A673 (cell line): ENCODE measurements around the gene TPM4. TPM values are rescaled to one million over a fixed set of nuclear protein-coding genes. Genes with fewer than 3 reads are reported as not detected.

Source experiments
- BruUV-seq: library from RNA; stranded (reverse); fragments of 400-500 nt; replicated peaks from 2 replicates; lab custom pipeline; 2021; lab: Mats Ljungman, UMichigan
- CTCF ChIA-PET: fragments of 300-600 bp; sonication (Branson Sonifier 250); formaldehyde crosslinking; loops from one replicate; lab custom pipeline; 2022; ENCODE audit warnings: antibody characterized with exemption; lab: Charles Lee
- POLR2A ChIA-PET: fragments of 300-600 bp; sonication (Branson Sonifier 250); formaldehyde crosslinking; loops from one replicate; lab custom pipeline; 2022; ENCODE audit warnings: antibody characterized with exemption; ENCODE audit not compliant: low non-redundant PET; lab: Charles Lee
- DNase-seq: peaks from one replicate; pipeline ENCODE4 v3.0.0-alpha.2; 2015; ENCODE audit warnings: low spot score
- H3K27ac ChIP-seq: fragments of 200-600 bp; sonication (generic); 2 replicates; pipeline ENCODE4 v1.5.1; 2016; ENCODE audit warnings: mixed run types, low read depth, mild to moderate bottlenecking, mixed read lengths, antibody characterized with exemption, low read length; ENCODE audit not compliant: poor library complexity, severe bottlenecking
- H3K27me3 ChIP-seq: fragments of 200-600 bp; sonication (generic); replicated peaks from 2 replicates; pipeline ENCODE4 v1.6.1; 2017; ENCODE audit warnings: mixed run types, low read depth, mild to moderate bottlenecking, mixed read lengths, antibody characterized with exemption, low read length; ENCODE audit not compliant: insufficient read depth, poor library complexity
- H3K36me3 ChIP-seq: fragments of 200-600 bp; sonication (generic); 2 replicates; pipeline ENCODE4 v1.6.1; 2016; ENCODE audit warnings: mixed run types, mild to moderate bottlenecking, mixed read lengths, antibody characterized with exemption, low read length; ENCODE audit not compliant: insufficient read depth, poor library complexity, severe bottlenecking
- H3K4me1 ChIP-seq: fragments of 200-600 bp; sonication (generic); 2 replicates; pipeline ENCODE4 v1.6.1; 2017; ENCODE audit warnings: mixed run types, mild to moderate bottlenecking, mixed read lengths, antibody characterized with exemption, low read length; ENCODE audit not compliant: insufficient read depth, poor library complexity, severe bottlenecking
- H3K4me3 ChIP-seq: fragments of 200-600 bp; sonication (generic); 2 replicates; pipeline ENCODE4 v1.5.1; 2016; ENCODE audit warnings: low read depth, mixed run types, mild to moderate bottlenecking, mixed read lengths, low read length; ENCODE audit not compliant: poor library complexity, severe bottlenecking
- H3K9me3 ChIP-seq: fragments of 200-600 bp; sonication (generic); 2 replicates; pipeline ENCODE4 v1.6.1; 2016; ENCODE audit warnings: mixed run types, low read depth, mild to moderate bottlenecking, mixed read lengths, antibody characterized with exemption, low read length; ENCODE audit not compliant: poor library complexity, severe bottlenecking
- EZH2 ChIP-seq: fragments of 200-600 bp; sonication (generic); IDR thresholded peaks from 2 replicates; pipeline ENCODE4 v1.6.1; 2017; ENCODE audit warnings: borderline replicate concordance, low read depth, mild to moderate bottlenecking, mixed read lengths, antibody characterized with exemption, low read length; ENCODE audit not compliant: poor library complexity, severe bottlenecking
- intact Hi-C: fragments of 100-400 bp; cut with micrococcal nuclease; formaldehyde crosslinking; loops from one replicate; pipeline ENCODE4 v1.10.0; 2022; ENCODE audit not compliant: unreplicated experiment
- total RNA-seq: library from RNA; stranded (reverse); gene quantifications from 2 replicates; pipeline ENCODE4 v1.2.3, GENCODE V29; 2021
- TF ChIP-seq, protein P1 (sequence below): fragments of 300-800, 200-600 bp; sonication (generic); conservative IDR thresholded peaks from 2 replicates; pipeline ENCODE4 v1.5.1; 2017; ENCODE audit warnings: low read depth, mild to moderate bottlenecking, antibody characterized with exemption, low read length, moderate library complexity, mixed read lengths

Gene TPM4
- total RNA-seq, 1 experiment from 2014 or later = 476 TPM

DNA sequence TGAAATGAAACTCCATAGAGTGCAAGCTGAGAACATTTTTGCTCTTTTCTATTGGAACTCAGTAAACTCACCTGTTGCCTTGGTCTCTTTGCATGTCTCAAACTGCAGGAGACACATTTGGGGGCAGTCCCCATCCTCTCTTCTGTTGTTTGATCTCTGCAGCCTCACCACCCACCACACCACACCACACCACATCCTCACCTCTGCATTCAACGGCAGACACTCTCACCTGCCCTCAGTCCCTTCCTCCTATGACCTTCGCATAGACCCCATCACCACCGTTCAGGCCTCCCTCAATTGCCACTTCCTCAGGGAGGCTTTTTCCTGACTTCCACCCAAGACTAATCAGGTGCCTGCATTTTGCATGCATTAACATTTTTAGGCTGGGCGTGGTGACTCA, 14.4 kb upstream of the TPM4 start:
- no TSS peak for BruUV-seq
- peaks cover 5% of the 10 kb centered on the region for H3K4me1 ChIP-seq
- intact Hi-C loops = no loop called here
- H3K9me3 ChIP-seq = no peaks in the 10 kb centered on the region
- H3K27ac ChIP-seq = no peak overlapping the region
- CTCF ChIA-PET = interaction anchor here (0.7 kb wide), 1 partner anchor 128 kb away, joined by 4 read pairs; no protein-coding TSS in a partner anchor
- H3K4me3 ChIP-seq = no peak overlapping the region
- POLR2A ChIA-PET = no interaction called here
- DNase-seq = no peak
- no peak for TF ChIP-seq EZH2
- TF ChIP-seq, protein P1, sequence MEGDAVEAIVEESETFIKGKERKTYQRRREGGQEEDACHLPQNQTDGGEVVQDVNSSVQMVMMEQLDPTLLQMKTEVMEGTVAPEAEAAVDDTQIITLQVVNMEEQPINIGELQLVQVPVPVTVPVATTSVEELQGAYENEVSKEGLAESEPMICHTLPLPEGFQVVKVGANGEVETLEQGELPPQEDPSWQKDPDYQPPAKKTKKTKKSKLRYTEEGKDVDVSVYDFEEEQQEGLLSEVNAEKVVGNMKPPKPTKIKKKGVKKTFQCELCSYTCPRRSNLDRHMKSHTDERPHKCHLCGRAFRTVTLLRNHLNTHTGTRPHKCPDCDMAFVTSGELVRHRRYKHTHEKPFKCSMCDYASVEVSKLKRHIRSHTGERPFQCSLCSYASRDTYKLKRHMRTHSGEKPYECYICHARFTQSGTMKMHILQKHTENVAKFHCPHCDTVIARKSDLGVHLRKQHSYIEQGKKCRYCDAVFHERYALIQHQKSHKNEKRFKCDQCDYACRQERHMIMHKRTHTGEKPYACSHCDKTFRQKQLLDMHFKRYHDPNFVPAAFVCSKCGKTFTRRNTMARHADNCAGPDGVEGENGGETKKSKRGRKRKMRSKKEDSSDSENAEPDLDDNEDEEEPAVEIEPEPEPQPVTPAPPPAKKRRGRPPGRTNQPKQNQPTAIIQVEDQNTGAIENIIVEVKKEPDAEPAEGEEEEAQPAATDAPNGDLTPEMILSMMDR = no peak
- H3K27me3 ChIP-seq = no peaks in the 10 kb centered on the region
- H3K36me3 ChIP-seq = no peaks in the 10 kb centered on the region

DNA sequence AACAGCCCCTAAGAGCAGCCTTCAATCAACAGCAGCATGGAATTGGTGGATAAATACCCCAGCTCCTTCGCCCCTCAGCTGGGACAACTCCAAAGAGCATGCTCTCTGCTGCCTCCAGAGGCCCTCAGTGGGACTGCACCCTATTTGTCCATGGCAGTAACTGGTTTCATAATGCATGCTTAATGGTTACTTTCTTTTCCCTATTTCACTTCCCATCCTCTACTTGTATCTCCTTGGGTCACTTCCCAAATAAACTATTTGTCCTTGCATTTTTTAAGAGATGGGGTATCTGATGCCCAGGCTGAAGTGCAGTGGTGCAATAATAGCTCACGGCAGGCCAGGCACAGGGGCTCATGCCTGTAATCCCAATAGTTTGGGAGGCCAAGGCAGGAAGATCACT, 13.5 kb upstream of the TPM4 start:
- intact Hi-C loops = no loop called here
- peaks cover 5% of the 10 kb centered on the region for H3K4me1 ChIP-seq
- H3K36me3 ChIP-seq = no peaks in the 10 kb centered on the region
- no peaks in the 10 kb centered on the region for H3K9me3 ChIP-seq
- BruUV-seq = no TSS peak
- H3K27me3 ChIP-seq = no peaks in the 10 kb centered on the region
- H3K4me3 ChIP-seq = no peak overlapping the region
- POLR2A ChIA-PET = no interaction called here
- CTCF ChIA-PET = interaction anchor here (0.6 to 0.8 kb wide), 2 partner anchors 11 to 13 kb away, joined by 5 to 7 read pairs; partner anchors contain the start of gene TPM4
- TF ChIP-seq, protein P1 = peak; percentile 89
- no peak for TF ChIP-seq EZH2
- no peak overlapping the region for H3K27ac ChIP-seq
- peak; percentile 70 for DNase-seq

DNA sequence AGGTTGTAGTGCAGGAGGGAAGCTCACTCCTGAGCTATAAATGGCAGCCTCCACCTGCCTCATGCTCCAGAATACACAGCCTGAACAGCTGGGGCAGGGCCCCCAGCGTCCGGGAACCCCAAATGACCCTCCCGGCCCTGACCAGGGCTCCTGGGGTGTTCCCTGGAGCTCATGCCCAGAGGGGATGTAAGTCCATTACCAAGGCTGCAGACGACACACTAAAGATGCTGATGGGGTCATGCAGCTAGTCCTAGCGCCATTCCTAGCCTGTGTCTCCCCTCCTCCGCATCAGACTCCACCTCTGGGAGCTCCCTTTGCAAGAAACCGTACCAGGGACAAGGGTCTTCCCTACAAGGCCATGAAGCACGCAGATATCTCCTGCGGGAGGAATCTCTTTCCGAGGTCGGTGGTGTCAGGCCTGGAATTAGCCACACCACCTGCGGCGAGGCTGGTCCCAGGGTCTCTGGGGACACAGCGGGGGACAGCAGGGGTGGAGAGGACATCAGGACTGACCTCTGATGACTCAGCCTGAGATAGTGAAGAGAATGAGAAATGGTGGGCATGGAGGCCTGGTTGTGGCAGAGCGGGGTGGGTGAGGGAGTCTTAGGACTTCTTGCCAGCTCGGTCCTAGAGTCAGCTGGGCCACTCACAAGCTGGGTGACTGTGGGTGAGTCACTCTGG, 11.9 kb upstream of the TPM4 start:
- Histone ChIP-seq H3K27me3 (no peaks in the 10 kb centered on the region), H3K27ac (no peak overlapping the region), H3K4me3 (no peak overlapping the region), H3K36me3 (no peaks in the 10 kb centered on the region), H3K9me3 (no peaks in the 10 kb centered on the region), H3K4me1 (peaks cover 5% of the 10 kb centered on the region)
- no peak for TF ChIP-seq EZH2
- TF ChIP-seq, protein P1 = no peak
- CTCF ChIA-PET = interaction anchor here (0.6 kb wide), 1 partner anchor 319 kb away, joined by 10 read pairs; no protein-coding TSS in a partner anchor
- intact Hi-C loops = no loop called here
- no TSS peak for BruUV-seq
- POLR2A ChIA-PET = interaction anchor here (0.5 kb wide), 1 partner anchor 15 kb away, joined by 4 read pairs; no protein-coding TSS in a partner anchor
- no peak for DNase-seq
